ENCODE measurements around the gene TCF4.

TCF4 gene

DNA sequence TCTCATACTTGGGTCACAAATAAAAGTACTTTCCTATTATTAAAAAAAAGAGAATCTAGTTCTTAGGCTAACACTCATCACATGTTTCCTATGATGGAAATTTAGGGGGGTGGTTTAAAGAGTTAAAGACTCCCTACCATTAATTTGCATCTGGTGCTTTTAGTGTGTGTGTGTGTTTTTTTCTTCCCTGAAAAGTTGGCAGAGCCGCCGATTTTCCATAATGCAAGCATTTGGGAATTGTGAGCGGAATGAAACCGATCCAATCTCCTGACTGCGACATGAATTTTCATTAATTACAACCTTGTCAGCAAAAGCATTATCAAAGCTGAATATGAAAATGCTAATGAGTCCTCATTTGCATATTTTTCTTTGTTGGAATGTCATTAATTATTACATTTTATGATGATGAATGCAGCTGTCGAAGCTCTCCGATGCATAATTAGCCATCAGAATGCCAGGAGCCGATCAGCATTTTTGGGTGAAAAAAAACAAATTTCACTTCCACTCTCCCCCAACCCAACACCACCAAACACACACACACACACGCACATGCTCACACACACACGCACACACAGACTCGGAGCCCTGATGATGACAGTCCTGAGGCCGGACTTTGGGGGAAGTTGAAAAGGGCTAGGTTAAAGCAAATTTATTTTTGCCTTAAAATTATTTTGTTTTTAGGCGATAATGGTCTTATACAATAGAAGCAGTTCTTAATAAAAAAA lies 165.4 kb downstream of the TCF4 start:
- Mint-ChIP-seq H3K9me3 (no peaks in the 10 kb centered on the region), H3K27ac (peak overlapping the region; percentile 98), H3K27me3 (ENCODE audit: low read depth, poor library complexity) (no peaks in the 10 kb centered on the region), H3K4me1 (peaks cover 88% of the 10 kb centered on the region), H3K4me3 (peak overlapping the region; percentile 68), H3K36me3 (ENCODE audit: low read depth) (no peaks in the 10 kb centered on the region)
- DNase-seq = peak; percentile 10
- TF ChIP-seq, protein P1, sequence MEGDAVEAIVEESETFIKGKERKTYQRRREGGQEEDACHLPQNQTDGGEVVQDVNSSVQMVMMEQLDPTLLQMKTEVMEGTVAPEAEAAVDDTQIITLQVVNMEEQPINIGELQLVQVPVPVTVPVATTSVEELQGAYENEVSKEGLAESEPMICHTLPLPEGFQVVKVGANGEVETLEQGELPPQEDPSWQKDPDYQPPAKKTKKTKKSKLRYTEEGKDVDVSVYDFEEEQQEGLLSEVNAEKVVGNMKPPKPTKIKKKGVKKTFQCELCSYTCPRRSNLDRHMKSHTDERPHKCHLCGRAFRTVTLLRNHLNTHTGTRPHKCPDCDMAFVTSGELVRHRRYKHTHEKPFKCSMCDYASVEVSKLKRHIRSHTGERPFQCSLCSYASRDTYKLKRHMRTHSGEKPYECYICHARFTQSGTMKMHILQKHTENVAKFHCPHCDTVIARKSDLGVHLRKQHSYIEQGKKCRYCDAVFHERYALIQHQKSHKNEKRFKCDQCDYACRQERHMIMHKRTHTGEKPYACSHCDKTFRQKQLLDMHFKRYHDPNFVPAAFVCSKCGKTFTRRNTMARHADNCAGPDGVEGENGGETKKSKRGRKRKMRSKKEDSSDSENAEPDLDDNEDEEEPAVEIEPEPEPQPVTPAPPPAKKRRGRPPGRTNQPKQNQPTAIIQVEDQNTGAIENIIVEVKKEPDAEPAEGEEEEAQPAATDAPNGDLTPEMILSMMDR (IDR thresholded peaks at IDR 0.05) = no peak

DNA sequence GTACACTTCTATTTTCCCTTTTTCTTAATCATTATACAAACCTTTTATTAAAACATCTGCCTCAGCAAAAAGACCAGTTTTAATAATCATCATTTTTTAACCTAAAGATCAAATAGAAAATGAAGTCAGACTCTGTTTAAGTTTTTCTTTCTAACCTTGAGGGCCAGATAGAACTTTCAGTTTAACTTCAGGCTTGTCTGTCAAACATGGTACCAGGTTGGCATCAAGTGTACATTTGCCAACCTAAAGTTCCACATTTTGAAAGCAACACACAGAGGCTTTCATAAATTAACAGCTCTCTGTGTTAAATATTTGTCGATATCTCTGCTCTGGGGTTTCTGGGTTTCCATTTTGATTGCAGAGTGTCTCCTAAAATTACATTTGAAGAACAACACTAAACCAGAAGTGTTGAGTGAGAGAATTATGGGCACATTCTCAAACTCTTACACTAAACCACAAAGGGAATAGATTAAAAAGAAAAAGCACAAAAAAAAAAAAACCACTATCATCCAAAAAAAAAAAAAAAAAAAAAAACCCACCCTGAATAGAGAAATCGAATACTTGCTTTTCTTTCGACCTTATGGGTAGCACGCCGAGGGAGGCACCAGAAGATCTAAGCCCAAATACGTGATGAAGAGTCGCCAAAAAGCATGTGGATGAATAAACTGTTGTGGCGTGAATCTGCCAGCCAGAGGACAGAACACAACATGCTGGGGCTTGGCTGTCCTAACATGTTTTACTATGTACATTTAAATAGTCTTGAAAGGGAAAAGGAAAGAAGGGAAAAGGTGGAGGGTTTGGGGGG lies 166.2 kb downstream of the TCF4 start:
- no peaks in the 10 kb centered on the region for H3K36me3 Mint-ChIP-seq (ENCODE audit: low read depth)
- DNase-seq = no peak
- TF ChIP-seq, protein P1 (IDR thresholded peaks at IDR 0.05) = no peak
- H3K4me1 Mint-ChIP-seq = peaks cover 91% of the 10 kb centered on the region
- peak overlapping the region; percentile 97 for H3K27ac Mint-ChIP-seq
- H3K27me3 Mint-ChIP-seq (ENCODE audit: low read depth, poor library complexity) = no peaks in the 10 kb centered on the region
- H3K9me3 Mint-ChIP-seq = no peaks in the 10 kb centered on the region
- H3K4me3 Mint-ChIP-seq = peak overlapping the region; percentile 59

DNA sequence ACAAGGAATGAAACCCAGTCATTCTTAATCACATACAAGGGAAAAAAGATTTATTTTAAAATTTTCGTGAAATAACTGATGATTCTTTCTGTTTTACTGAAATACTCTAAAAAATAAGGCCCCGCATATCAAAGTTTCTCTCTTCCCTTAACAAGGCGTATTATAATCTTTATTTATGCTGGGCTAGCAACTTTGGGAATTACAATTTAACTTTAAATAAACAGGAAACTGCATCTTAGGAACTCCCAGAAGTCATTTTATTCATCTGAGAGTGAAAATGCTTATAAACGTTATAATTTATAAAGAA lies 166.7 kb downstream of the TCF4 start:
- Mint-ChIP-seq H3K36me3 (ENCODE audit: low read depth) (no peaks in the 10 kb centered on the region), H3K27me3 (ENCODE audit: low read depth, poor library complexity) (no peaks in the 10 kb centered on the region), H3K4me1 (peaks cover 96% of the 10 kb centered on the region), H3K4me3 (peak overlapping the region; percentile 74), H3K9me3 (no peaks in the 10 kb centered on the region), H3K27ac (peak overlapping the region; percentile 97)
- DNase-seq = no peak
- TF ChIP-seq, protein P1 (IDR thresholded peaks at IDR 0.05) = no peak

DNA sequence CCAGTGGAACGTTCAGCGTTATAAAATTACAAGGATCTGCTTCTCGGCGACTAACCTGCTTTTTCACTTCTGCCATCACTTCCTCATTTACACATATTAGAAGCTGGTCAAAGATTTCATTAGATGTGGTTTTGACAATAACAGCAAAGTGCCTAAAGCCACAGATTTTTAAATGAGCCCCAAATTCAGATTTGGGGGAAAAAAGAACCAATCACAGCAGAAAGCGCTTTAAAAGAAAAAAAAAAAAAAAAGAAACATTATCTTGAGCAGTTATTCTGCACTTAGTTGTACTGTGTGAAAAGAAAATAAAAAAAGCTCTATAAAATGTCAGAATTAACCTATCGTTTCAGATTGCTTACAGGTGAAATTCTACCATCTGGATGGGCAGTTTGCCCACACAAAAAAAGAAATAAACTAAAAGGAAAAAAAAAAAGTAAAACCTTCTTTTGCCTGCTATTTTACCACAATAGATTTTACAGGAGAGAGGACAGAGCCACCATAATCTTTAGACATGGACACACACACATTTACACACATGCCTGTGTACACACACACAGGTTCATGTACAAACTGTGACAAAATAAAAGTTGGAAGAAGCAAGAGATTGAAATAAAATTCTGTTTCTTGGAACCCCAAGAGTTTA lies 167.2 kb downstream of the TCF4 start:
- Mint-ChIP-seq H3K4me3 (peak overlapping the region; percentile 74), H3K27ac (peak overlapping the region; percentile 96), H3K4me1 (peaks cover 100% of the 10 kb centered on the region), H3K27me3 (ENCODE audit: low read depth, poor library complexity) (no peaks in the 10 kb centered on the region), H3K36me3 (ENCODE audit: low read depth) (no peaks in the 10 kb centered on the region), H3K9me3 (no peaks in the 10 kb centered on the region)
- TF ChIP-seq, protein P1 (IDR thresholded peaks at IDR 0.05) = no peak
- DNase-seq = no peak

DNA sequence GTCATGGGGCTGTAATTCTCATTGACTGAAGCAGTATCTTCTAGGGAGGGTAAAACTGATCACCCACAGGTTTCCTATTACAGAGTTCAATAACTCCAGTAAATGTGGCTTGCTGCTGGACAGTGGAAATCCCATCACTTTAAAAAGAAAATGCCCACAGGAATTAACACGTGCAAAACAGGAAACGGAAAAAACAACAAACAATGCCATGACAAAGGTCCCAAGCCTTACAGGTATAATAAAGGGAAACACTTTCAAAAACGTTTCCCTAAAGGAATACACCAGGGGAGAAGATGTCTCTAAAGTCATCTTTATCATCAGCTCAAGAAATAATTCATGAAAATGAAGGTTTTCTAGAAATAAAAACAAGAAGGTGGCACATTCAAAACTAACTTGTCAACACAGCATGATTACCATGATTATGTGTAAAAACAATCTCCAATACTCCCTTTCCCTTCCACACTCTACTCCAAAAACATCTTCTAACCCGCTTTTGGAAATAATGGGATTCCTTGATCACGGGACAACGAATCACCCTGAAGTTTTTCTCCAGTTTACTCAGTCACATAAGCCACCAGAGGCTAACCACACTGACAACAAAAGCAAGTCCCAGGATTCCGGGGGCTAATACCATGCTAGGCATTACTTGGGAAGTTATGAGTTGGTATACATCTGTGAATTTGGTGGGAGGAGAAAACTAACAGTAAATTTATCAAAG lies 167.9 kb downstream of the TCF4 start:
- Mint-ChIP-seq H3K27ac (peak overlapping the region; percentile 96), H3K4me3 (peak overlapping the region; percentile 74), H3K36me3 (ENCODE audit: low read depth) (no peaks in the 10 kb centered on the region), H3K9me3 (no peaks in the 10 kb centered on the region), H3K27me3 (ENCODE audit: low read depth, poor library complexity) (no peaks in the 10 kb centered on the region), H3K4me1 (peaks cover 100% of the 10 kb centered on the region)
- no peak for DNase-seq
- TF ChIP-seq, protein P1 (IDR thresholded peaks at IDR 0.05) = no peak
